ENCODE data around the gene PRKCH.

PRKCH gene

DNA sequence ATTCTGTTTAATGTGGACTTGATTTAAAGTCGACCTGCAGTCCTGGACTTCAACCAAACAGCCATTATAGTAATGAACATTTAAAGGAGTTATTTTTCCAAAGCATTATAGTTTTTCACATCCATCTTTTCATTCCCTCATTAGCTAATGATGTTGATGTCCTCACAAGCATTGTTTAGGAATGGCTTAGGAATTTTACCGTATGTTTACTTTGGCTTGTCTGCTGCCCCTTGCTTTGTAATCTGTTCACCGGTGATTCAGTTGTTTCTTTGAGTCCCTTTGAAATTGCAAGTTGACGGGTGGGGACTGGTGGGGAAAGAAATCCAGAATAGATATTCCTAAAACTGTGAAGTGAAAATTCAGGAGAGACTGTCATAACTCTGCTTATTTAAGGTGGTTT is 25.4 kb downstream of the PRKCH start:
- Histone ChIP-seq H3K36me3 (ENCODE audit: control insufficient read depth in 2 of 2, insufficient read depth in 1 of 2, low read length in 2 of 2) (no peaks in the 10 kb centered on the region), H3K27ac (ENCODE audit: extremely low read depth, low read depth, low read length) (no peak overlapping the region), H3K4me3 (ENCODE audit: low read depth, low read length) (no peak overlapping the region), H3K9me3 (ENCODE audit: control insufficient read depth, insufficient read depth, low read depth, low read length) (no peaks in the 10 kb centered on the region; the same call in 1 of the 2 replicates), H3K4me1 (ENCODE audit: control insufficient read depth, insufficient read depth, low read length) (peaks cover 4% of the 10 kb centered on the region; the same call in 1 of the 2 replicates)
- ChIA-PET POLR2A (no interaction called here), CTCF (no interaction called here)
- TF ChIP-seq FEZF1 (tag by site-specific recombination; IDR thresholded peaks at IDR 0.05) (peak; percentile 42; the same call in 1 of the 2 replicates), ZNF654 (tag by site-specific recombination; IDR thresholded peaks at IDR 0.05; ENCODE audit: low read depth) (no peak), ZNF600 (tag by site-specific recombination; IDR thresholded peaks at IDR 0.05) (peak; percentile 82), ZSCAN23 (tag by site-specific recombination; IDR thresholded peaks at IDR 0.05) (no peak), ZNF530 (tag by site-specific recombination; IDR thresholded peaks at IDR 0.05; ENCODE audit: low read depth) (no peak), TCF7L2 (IDR thresholded peaks at IDR 0.05; ENCODE audit: borderline replicate concordance, low read depth, low read length) (no peak), ZNF10 (tag by site-specific recombination; IDR thresholded peaks at IDR 0.05) (no peak; the same call in 1 of the 2 replicates), OVOL3 (tag by site-specific recombination; IDR thresholded peaks at IDR 0.05) (peak; percentile 63; the same call in 1 of the 2 replicates), REPIN1 (tag by site-specific recombination; IDR thresholded peaks at IDR 0.05; ENCODE audit: low read depth) (no peak), ZNF146 (tag by site-specific recombination; IDR thresholded peaks at IDR 0.05) (no peak), ZNF324 (tag by site-specific recombination; IDR thresholded peaks at IDR 0.05) (no peak), ZNF19 (tag by site-specific recombination; IDR thresholded peaks at IDR 0.05; ENCODE audit: low read depth) (no peak), ZNF585B (tag by site-specific recombination; IDR thresholded peaks at IDR 0.05) (no peak), ZNF121 (tag by site-specific recombination; IDR thresholded peaks at IDR 0.05) (no peak), IKZF3 (tag by site-specific recombination; IDR thresholded peaks at IDR 0.05) (no peak), ZNF571 (tag by site-specific recombination; IDR thresholded peaks at IDR 0.05) (no peak)
- TF ChIP-seq, protein P1, sequence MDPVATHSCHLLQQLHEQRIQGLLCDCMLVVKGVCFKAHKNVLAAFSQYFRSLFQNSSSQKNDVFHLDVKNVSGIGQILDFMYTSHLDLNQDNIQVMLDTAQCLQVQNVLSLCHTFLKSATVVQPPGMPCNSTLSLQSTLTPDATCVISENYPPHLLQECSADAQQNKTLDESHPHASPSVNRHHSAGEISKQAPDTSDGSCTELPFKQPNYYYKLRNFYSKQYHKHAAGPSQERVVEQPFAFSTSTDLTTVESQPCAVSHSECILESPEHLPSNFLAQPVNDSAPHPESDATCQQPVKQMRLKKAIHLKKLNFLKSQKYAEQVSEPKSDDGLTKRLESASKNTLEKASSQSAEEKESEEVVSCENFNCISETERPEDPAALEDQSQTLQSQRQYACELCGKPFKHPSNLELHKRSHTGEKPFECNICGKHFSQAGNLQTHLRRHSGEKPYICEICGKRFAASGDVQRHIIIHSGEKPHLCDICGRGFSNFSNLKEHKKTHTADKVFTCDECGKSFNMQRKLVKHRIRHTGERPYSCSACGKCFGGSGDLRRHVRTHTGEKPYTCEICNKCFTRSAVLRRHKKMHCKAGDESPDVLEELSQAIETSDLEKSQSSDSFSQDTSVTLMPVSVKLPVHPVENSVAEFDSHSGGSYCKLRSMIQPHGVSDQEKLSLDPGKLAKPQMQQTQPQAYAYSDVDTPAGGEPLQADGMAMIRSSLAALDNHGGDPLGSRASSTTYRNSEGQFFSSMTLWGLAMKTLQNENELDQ (tag by site-specific recombination; IDR thresholded peaks at IDR 0.05; ENCODE audit: low read depth), result no peak
- TF ChIP-seq, protein P2, sequence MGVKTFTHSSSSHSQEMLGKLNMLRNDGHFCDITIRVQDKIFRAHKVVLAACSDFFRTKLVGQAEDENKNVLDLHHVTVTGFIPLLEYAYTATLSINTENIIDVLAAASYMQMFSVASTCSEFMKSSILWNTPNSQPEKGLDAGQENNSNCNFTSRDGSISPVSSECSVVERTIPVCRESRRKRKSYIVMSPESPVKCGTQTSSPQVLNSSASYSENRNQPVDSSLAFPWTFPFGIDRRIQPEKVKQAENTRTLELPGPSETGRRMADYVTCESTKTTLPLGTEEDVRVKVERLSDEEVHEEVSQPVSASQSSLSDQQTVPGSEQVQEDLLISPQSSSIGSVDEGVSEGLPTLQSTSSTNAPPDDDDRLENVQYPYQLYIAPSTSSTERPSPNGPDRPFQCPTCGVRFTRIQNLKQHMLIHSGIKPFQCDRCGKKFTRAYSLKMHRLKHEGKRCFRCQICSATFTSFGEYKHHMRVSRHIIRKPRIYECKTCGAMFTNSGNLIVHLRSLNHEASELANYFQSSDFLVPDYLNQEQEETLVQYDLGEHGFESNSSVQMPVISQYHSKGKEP (tag by site-specific recombination; IDR thresholded peaks at IDR 0.05), result peak; percentile 48
- TF ChIP-seq, protein P3, sequence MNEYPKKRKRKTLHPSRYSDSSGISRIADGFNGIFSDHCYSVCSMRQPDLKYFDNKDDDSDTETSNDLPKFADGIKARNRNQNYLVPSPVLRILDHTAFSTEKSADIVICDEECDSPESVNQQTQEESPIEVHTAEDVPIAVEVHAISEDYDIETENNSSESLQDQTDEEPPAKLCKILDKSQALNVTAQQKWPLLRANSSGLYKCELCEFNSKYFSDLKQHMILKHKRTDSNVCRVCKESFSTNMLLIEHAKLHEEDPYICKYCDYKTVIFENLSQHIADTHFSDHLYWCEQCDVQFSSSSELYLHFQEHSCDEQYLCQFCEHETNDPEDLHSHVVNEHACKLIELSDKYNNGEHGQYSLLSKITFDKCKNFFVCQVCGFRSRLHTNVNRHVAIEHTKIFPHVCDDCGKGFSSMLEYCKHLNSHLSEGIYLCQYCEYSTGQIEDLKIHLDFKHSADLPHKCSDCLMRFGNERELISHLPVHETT (tag by site-specific recombination; IDR thresholded peaks at IDR 0.05), result no peak
- TF ChIP-seq, protein P4, sequence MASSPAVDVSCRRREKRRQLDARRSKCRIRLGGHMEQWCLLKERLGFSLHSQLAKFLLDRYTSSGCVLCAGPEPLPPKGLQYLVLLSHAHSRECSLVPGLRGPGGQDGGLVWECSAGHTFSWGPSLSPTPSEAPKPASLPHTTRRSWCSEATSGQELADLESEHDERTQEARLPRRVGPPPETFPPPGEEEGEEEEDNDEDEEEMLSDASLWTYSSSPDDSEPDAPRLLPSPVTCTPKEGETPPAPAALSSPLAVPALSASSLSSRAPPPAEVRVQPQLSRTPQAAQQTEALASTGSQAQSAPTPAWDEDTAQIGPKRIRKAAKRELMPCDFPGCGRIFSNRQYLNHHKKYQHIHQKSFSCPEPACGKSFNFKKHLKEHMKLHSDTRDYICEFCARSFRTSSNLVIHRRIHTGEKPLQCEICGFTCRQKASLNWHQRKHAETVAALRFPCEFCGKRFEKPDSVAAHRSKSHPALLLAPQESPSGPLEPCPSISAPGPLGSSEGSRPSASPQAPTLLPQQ (tag by site-specific recombination; IDR thresholded peaks at IDR 0.05), result no peak
- TF ChIP-seq, protein P5, sequence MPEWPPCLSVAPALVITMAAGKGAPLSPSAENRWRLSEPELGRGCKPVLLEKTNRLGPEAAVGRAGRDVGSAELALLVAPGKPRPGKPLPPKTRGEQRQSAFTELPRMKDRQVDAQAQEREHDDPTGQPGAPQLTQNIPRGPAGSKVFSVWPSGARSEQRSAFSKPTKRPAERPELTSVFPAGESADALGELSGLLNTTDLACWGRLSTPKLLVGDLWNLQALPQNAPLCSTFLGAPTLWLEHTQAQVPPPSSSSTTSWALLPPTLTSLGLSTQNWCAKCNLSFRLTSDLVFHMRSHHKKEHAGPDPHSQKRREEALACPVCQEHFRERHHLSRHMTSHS (tag by site-specific recombination; IDR thresholded peaks at IDR 0.05), result no peak
- TF ChIP-seq, protein P6, sequence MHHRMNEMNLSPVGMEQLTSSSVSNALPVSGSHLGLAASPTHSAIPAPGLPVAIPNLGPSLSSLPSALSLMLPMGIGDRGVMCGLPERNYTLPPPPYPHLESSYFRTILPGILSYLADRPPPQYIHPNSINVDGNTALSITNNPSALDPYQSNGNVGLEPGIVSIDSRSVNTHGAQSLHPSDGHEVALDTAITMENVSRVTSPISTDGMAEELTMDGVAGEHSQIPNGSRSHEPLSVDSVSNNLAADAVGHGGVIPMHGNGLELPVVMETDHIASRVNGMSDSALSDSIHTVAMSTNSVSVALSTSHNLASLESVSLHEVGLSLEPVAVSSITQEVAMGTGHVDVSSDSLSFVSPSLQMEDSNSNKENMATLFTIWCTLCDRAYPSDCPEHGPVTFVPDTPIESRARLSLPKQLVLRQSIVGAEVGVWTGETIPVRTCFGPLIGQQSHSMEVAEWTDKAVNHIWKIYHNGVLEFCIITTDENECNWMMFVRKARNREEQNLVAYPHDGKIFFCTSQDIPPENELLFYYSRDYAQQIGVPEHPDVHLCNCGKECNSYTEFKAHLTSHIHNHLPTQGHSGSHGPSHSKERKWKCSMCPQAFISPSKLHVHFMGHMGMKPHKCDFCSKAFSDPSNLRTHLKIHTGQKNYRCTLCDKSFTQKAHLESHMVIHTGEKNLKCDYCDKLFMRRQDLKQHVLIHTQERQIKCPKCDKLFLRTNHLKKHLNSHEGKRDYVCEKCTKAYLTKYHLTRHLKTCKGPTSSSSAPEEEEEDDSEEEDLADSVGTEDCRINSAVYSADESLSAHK (tag by site-specific recombination; IDR thresholded peaks at IDR 0.05), result 0 out of 2 replicates have a peak, but pooled peaks have one; percentile 22
- TF ChIP-seq, protein P7, sequence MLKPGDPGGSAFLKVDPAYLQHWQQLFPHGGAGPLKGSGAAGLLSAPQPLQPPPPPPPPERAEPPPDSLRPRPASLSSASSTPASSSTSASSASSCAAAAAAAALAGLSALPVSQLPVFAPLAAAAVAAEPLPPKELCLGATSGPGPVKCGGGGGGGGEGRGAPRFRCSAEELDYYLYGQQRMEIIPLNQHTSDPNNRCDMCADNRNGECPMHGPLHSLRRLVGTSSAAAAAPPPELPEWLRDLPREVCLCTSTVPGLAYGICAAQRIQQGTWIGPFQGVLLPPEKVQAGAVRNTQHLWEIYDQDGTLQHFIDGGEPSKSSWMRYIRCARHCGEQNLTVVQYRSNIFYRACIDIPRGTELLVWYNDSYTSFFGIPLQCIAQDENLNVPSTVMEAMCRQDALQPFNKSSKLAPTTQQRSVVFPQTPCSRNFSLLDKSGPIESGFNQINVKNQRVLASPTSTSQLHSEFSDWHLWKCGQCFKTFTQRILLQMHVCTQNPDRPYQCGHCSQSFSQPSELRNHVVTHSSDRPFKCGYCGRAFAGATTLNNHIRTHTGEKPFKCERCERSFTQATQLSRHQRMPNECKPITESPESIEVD (tag by site-specific recombination; IDR thresholded peaks at IDR 0.05), result peak; percentile 96
- TF ChIP-seq, protein P8, sequence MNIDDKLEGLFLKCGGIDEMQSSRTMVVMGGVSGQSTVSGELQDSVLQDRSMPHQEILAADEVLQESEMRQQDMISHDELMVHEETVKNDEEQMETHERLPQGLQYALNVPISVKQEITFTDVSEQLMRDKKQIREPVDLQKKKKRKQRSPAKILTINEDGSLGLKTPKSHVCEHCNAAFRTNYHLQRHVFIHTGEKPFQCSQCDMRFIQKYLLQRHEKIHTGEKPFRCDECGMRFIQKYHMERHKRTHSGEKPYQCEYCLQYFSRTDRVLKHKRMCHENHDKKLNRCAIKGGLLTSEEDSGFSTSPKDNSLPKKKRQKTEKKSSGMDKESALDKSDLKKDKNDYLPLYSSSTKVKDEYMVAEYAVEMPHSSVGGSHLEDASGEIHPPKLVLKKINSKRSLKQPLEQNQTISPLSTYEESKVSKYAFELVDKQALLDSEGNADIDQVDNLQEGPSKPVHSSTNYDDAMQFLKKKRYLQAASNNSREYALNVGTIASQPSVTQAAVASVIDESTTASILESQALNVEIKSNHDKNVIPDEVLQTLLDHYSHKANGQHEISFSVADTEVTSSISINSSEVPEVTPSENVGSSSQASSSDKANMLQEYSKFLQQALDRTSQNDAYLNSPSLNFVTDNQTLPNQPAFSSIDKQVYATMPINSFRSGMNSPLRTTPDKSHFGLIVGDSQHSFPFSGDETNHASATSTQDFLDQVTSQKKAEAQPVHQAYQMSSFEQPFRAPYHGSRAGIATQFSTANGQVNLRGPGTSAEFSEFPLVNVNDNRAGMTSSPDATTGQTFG (tag by site-specific recombination; IDR thresholded peaks at IDR 0.05; ENCODE audit: borderline replicate concordance), result no peak
